Thymus (tissue), 11 donors: ENCODE data around the gene NOTCH1. TPM values are rescaled to one million over a fixed set of nuclear protein-coding genes. Genes with fewer than 3 reads are reported as not detected.

Experiments
- DNase-seq, 9 donors: peaks; one replicate each; pipeline ENCODE4 v3.0.0-alpha.2; 2013; ENCODE audit warnings: low spot score in 9 of 9, low read depth in 6 of 9, missing footprints in 1 of 9
- H3K27ac ChIP-seq, 2 donors: one replicate each; pipeline ENCODE4 v1.5.1; 2013; ENCODE audit warnings: control low read depth in 1 of 2, low read depth in 1 of 2, low read length in 1 of 2, mild to moderate bottlenecking in 1 of 2, moderate library complexity in 1 of 2
- H3K27me3 ChIP-seq, 2 donors: one replicate each; pipeline ENCODE4 v1.5.1; 2013; ENCODE audit warnings: low read length in 1 of 2; ENCODE audit not compliant: control insufficient read depth in 2 of 2, insufficient read depth in 1 of 2
- H3K36me3 ChIP-seq, 2 donors: one replicate each; pipeline ENCODE4 v1.5.1; 2013; ENCODE audit warnings: low read length in 1 of 2, mild to moderate bottlenecking in 1 of 2, moderate library complexity in 1 of 2; ENCODE audit not compliant: control insufficient read depth in 2 of 2, insufficient read depth in 2 of 2
- H3K4me1 ChIP-seq, 2 donors: one replicate each; pipeline ENCODE4 v1.5.1; 2013; ENCODE audit warnings: low read length in 2 of 2; ENCODE audit not compliant: control insufficient read depth in 2 of 2, insufficient read depth in 2 of 2
- H3K4me3 ChIP-seq, 2 donors: one replicate each; pipeline ENCODE4 v1.5.1; 2013; ENCODE audit warnings: low read length in 2 of 2, control low read depth in 1 of 2, mild to moderate bottlenecking in 1 of 2
- H3K9me3 ChIP-seq, 2 donors: one replicate each; pipeline ENCODE4 v1.5.1; 2013; ENCODE audit warnings: low read length in 1 of 2, mild to moderate bottlenecking in 1 of 2; ENCODE audit not compliant: control insufficient read depth in 2 of 2, insufficient read depth in 1 of 2
- WGBS: extraction: QIAGEN DNeasy Blood & Tissue Kit; methylation state at CpG from one replicate; pipeline ENCODE4 v1.1.7; 2013; 5-methylcytosine and 5-hydroxymethylcytosine counted together
- polyA plus RNA-seq: library from polyadenylated mRNA; stranded (reverse); fragments of 200-250 nt; gene quantifications from one replicate; pipeline ENCODE4 v1.2.3, GENCODE V29; 2013
- total RNA-seq: library from RNA; stranded (reverse); fragments of 120-200 nt; gene quantifications from one replicate; pipeline ENCODE4 v1.2.4, GENCODE V29; 2013
- donor health status: healthy.

Gene NOTCH1
- total and polyA plus RNA-seq, 2 donors: 14.9 to 15.9 TPM

- H3K27ac ChIP-seq: no peak overlapping the region
- H3K4me3 ChIP-seq: no peak overlapping the region
- H3K9me3 ChIP-seq: no peaks in the 10 kb centered on the region
- H3K36me3 ChIP-seq: no peaks in the 10 kb centered on the region
- 95% methylated on average over 34 of the region's 34 CpGs for WGBS
- no peaks in the 10 kb centered on the region for H3K27me3 ChIP-seq
- peaks cover 0 to 21% of the 10 kb centered on the region in 2 donors for H3K4me1 ChIP-seq
- no peak for DNase-seq
These were observed 27.2 kb upstream of the NOTCH1 start for GRCh38 chr9:136572828-136573625.

GRCh38 chr9:136572003-136572827 lies 26.4 kb upstream of the NOTCH1 start:
- no peak for DNase-seq
- H3K27ac ChIP-seq: no peak overlapping the region
- peaks cover 0 to 26% of the 10 kb centered on the region in 2 donors for H3K4me1 ChIP-seq
- no peaks in the 10 kb centered on the region for H3K27me3 ChIP-seq
- no peaks in the 10 kb centered on the region for H3K36me3 ChIP-seq
- 94% methylated on average over 17 of the region's 17 CpGs for WGBS
- no peaks in the 10 kb centered on the region for H3K9me3 ChIP-seq
- no peak overlapping the region for H3K4me3 ChIP-seq

GRCh38 chr9:136571531-136571930 lies 25.7 kb upstream of the NOTCH1 start:
- no peak for DNase-seq
- H3K4me1 ChIP-seq: peaks cover 0 to 26% of the 10 kb centered on the region in 2 donors
- 95% methylated on average over 14 of the region's 14 CpGs for WGBS
- no peaks in the 10 kb centered on the region for H3K27me3 ChIP-seq
- H3K27ac ChIP-seq: no peak overlapping the region
- no peaks in the 10 kb centered on the region for H3K9me3 ChIP-seq
- H3K36me3 ChIP-seq: no peaks in the 10 kb centered on the region
- H3K4me3 ChIP-seq: no peak overlapping the region

GRCh38 chr9:136570916-136571315 lies 25.1 kb upstream of the NOTCH1 start:
- no peak overlapping the region for H3K27ac ChIP-seq
- no peaks in the 10 kb centered on the region for H3K27me3 ChIP-seq
- H3K4me1 ChIP-seq: peaks cover 0 to 27% of the 10 kb centered on the region in 2 donors
- 98% methylated on average over 19 of the region's 19 CpGs for WGBS
- no peaks in the 10 kb centered on the region for H3K36me3 ChIP-seq
- no peak overlapping the region for H3K4me3 ChIP-seq
- DNase-seq: no peak
- no peaks in the 10 kb centered on the region for H3K9me3 ChIP-seq

GRCh38 chr9:136570191-136570845 lies 24.5 kb upstream of the NOTCH1 start:
- peaks cover 0 to 30% of the 10 kb centered on the region in 2 donors for H3K4me1 ChIP-seq
- DNase-seq: no peak

GRCh38 chr9:136569526-136570148 lies 23.8 kb upstream of the NOTCH1 start:
- no peak for DNase-seq
- Histone ChIP-seq H3K27me3 (no peaks in the 10 kb centered on the region), H3K4me3 (no peak overlapping the region), H3K36me3 (no peaks in the 10 kb centered on the region), H3K4me1 (peaks cover 0 to 37% of the 10 kb centered on the region in 2 donors), H3K27ac (no peak overlapping the region), H3K9me3 (no peaks in the 10 kb centered on the region)
- 97% methylated on average over 10 of the region's 10 CpGs for WGBS

More at GRCh38 chr9:136570191-136570845, 24.5 kb upstream of the NOTCH1 start:
- Histone ChIP-seq H3K27ac (no peak overlapping the region), H3K36me3 (no peaks in the 10 kb centered on the region), H3K9me3 (no peaks in the 10 kb centered on the region), H3K4me3 (no peak overlapping the region), H3K27me3 (no peaks in the 10 kb centered on the region)
- 94% methylated on average over 18 of the region's 18 CpGs for WGBS

- DNase-seq: no peak
- peaks cover 0 to 48% of the 10 kb centered on the region in 2 donors for H3K4me1 ChIP-seq
- no peaks in the 10 kb centered on the region for H3K9me3 ChIP-seq
- H3K4me3 ChIP-seq: no peak overlapping the region
- H3K36me3 ChIP-seq: no peaks in the 10 kb centered on the region
- 94% methylated on average over 24 of the region's 24 CpGs for WGBS
- no peak overlapping the region for H3K27ac ChIP-seq
- peaks cover 0 to under 1% of the 10 kb centered on the region in 2 donors for H3K27me3 ChIP-seq
These were observed 22.6 kb upstream of the NOTCH1 start for GRCh38 chr9:136568288-136569081.

GRCh38 chr9:136567651-136568287 lies 21.9 kb upstream of the NOTCH1 start:
- Histone ChIP-seq H3K27me3 (peaks cover 0 to 5% of the 10 kb centered on the region in 2 donors), H3K9me3 (no peaks in the 10 kb centered on the region), H3K36me3 (no peaks in the 10 kb centered on the region), H3K4me3 (no peak overlapping the region), H3K27ac (no peak overlapping the region), H3K4me1 (peaks cover 3 to 53% of the 10 kb centered on the region in 2 donors)
- no peak for DNase-seq
- WGBS: 93% methylated on average over 27 of the region's 27 CpGs
